ENCODE measurements around the gene OARD1. TPM values are rescaled to one million over a fixed set of nuclear protein-coding genes. Genes with fewer than 3 reads are reported as not detected.

Gene OARD1
- total and polyA plus RNA-seq, 2 donors (not counting 1 experiment from before 2014, with no cell fraction given): 9.6 to 52.5 TPM

DNA sequence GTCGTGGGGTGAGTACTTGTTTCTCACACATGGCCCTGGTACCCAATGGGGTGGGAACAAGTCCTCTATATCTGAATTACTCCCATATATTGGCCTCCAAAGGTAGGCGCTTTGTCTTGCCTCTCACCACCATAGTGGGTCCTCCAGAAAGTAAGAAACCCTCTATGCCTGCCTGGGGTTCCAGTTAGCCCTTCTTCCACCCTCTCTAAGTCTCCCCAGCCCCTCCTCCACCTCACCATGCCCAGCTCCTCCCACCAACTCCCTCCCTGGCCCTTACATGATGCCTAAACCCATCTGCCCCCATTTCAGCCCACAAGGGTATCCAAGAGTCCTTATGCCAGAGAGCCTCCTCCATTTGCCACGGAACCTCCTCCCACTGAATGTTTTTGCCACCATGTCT, 29.0 kb downstream of the OARD1 start:
- POLR2A ChIA-PET: no interaction called here
- no peak for DNase-seq
- no peak overlapping the region for H3K27ac Mint-ChIP-seq

DNA sequence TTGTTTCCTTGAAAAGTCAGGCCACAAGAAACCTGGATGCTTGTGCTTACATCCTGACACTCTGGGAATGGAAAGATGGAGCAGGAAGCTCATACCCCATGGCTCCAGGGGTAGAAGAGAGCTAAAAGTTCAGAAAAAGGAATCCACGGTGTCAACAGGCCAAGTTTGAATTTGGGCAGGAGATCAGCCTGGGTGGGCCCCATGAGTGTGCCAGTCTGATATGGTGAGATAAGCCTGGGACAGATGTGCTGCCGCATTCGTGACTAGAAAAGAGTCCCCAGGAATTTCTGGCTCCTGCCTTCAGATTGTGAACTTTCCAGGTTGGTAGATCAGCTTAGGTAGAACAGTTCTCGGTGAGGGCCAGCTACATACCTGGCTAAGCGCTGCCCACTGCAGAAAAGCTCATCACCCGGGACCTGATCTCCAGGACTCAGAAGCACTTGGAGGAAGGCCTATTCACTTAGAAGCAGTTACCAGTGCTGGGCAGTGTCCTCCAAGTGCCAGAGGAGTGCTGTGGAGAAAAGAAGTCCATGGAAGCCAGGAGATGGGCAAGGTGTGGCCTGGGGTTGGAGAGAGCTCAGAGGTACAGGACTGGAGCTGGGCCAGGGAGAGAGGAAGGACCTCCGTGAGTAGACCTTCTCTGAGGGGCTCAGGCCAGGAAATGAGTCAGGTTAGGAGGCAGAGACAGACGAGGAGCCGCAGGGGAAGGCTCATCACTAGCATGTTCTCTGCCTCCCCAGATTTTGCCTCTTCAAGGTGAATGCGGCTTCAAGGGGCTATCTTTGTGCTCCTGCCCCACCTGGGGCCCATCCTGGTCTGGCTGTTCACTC, 29.7 kb downstream of the OARD1 start, which contains the start of gene TSPO2:
TSPO2 (plus strand) TSS at position 242 of the 830 bp plus-strand sequence; CDS start at position 761, 519 bp downstream.
- H3K27ac ChIP-seq (ENCODE audit: low read length in 2 of 2): no peak within 1 kb of the TSS
- H4K20me1 ChIP-seq (ENCODE audit: control insufficient read depth, insufficient read depth, low read length, poor library complexity, severe bottlenecking): no peaks in the 10 kb centered on the region
- TF ChIP-seq, protein P1, sequence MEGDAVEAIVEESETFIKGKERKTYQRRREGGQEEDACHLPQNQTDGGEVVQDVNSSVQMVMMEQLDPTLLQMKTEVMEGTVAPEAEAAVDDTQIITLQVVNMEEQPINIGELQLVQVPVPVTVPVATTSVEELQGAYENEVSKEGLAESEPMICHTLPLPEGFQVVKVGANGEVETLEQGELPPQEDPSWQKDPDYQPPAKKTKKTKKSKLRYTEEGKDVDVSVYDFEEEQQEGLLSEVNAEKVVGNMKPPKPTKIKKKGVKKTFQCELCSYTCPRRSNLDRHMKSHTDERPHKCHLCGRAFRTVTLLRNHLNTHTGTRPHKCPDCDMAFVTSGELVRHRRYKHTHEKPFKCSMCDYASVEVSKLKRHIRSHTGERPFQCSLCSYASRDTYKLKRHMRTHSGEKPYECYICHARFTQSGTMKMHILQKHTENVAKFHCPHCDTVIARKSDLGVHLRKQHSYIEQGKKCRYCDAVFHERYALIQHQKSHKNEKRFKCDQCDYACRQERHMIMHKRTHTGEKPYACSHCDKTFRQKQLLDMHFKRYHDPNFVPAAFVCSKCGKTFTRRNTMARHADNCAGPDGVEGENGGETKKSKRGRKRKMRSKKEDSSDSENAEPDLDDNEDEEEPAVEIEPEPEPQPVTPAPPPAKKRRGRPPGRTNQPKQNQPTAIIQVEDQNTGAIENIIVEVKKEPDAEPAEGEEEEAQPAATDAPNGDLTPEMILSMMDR (IDR thresholded peaks at IDR 0.05): no peak
- TF ChIP-seq EZH2 (IDR thresholded peaks at IDR 0.05; ENCODE audit: borderline replicate concordance, insufficient read depth, low read depth, low read length, poor library complexity, severe bottlenecking): no peak
- H3K27ac Mint-ChIP-seq: no peak within 1 kb of the TSS
- H3K79me2 ChIP-seq (ENCODE audit: control insufficient read depth, insufficient read depth, low read length): no peaks in the 10 kb centered on the region
- no peak within 1 kb of the TSS for H3K4me2 ChIP-seq (replicated peaks; ENCODE audit: low read depth, low read length, poor library complexity, severe bottlenecking)
- H3K9ac ChIP-seq (ENCODE audit: low read length): no peak within 1 kb of the TSS
- peaks cover 0 to 2% of the 10 kb centered on the region in 2 experiments for H3K36me3 ChIP-seq (replicated peaks in 1 of 2; ENCODE audit: control extremely low read depth in 1 of 2, control insufficient read depth in 1 of 2, extremely low read depth in 1 of 2, insufficient read depth in 2 of 2, low read length in 1 of 2)
- H2AFZ ChIP-seq (ENCODE audit: insufficient read depth, low read depth, low read length, poor library complexity, severe bottlenecking): no peak within 1 kb of the TSS
- no peaks in the 10 kb centered on the region for H3K9me3 Mint-ChIP-seq (ENCODE audit: insufficient read depth)
- no peak within 1 kb of the TSS for H3K4me3 ChIP-seq (ENCODE audit: control extremely low read depth in 1 of 5, extremely low read depth in 1 of 5, insufficient read depth in 1 of 5, low read depth in 2 of 5, low read length in 4 of 5)
- DNase-seq (no peak), ATAC-seq (ENCODE audit: low read depth) (no peak)
- WGBS (ENCODE audit: insufficient coverage): 91% methylated on average over 10 of the region's 10 CpGs
- H3K27me3 Mint-ChIP-seq: no peaks in the 10 kb centered on the region
- no peak within 1 kb of the TSS for H3K4me3 Mint-ChIP-seq
- CTCF ChIA-PET: interaction anchor here (0.9 kb wide), 1 partner anchor 13 kb away, joined by 3 read pairs; no protein-coding TSS in a partner anchor
- no peaks in the 10 kb centered on the region for H3K4me1 ChIP-seq (ENCODE audit: control insufficient read depth in 2 of 2, insufficient read depth in 2 of 2, low read length in 2 of 2)
- H3K9me3 ChIP-seq (ENCODE audit: control extremely low read depth in 1 of 3, control insufficient read depth in 2 of 3, insufficient read depth in 1 of 3, low read length in 2 of 3): no peaks in the 10 kb centered on the region
- intact Hi-C loops (cut with micrococcal nuclease): no loop called here
- no peaks in the 10 kb centered on the region for H3K4me1 Mint-ChIP-seq
- no peaks in the 10 kb centered on the region for H3K27me3 ChIP-seq (replicated peaks in 1 of 4; ENCODE audit: control extremely low read depth in 1 of 4, control insufficient read depth in 3 of 4, insufficient read depth in 4 of 4, low read length in 3 of 4)
- POLR2A ChIA-PET: no interaction called here

More for the DNA sequence above, 29.0 kb downstream of the OARD1 start:
- WGBS (ENCODE audit: insufficient coverage): 92% methylated on average over 2 of the region's 3 CpGs
- intact Hi-C loops (cut with micrococcal nuclease): no loop called here
- H3K79me2 ChIP-seq (ENCODE audit: control insufficient read depth, insufficient read depth, low read length): no peaks in the 10 kb centered on the region
- Mint-ChIP-seq H3K4me3 (no peak overlapping the region), H3K9me3 (ENCODE audit: insufficient read depth) (no peaks in the 10 kb centered on the region), H3K4me1 (no peaks in the 10 kb centered on the region), H3K27me3 (no peaks in the 10 kb centered on the region)
- H3K9ac ChIP-seq (ENCODE audit: low read length): no peak overlapping the region
- H3K27me3 ChIP-seq (replicated peaks in 1 of 4; ENCODE audit: control extremely low read depth in 1 of 4, control insufficient read depth in 3 of 4, insufficient read depth in 4 of 4, low read length in 3 of 4): no peaks in the 10 kb centered on the region
- no peak overlapping the region for H3K4me3 ChIP-seq (ENCODE audit: control extremely low read depth in 1 of 5, extremely low read depth in 1 of 5, insufficient read depth in 1 of 5, low read depth in 2 of 5, low read length in 4 of 5)
- H3K4me2 ChIP-seq (replicated peaks; ENCODE audit: low read depth, low read length, poor library complexity, severe bottlenecking): no peak overlapping the region
- H3K9me3 ChIP-seq (ENCODE audit: control extremely low read depth in 1 of 3, control insufficient read depth in 2 of 3, insufficient read depth in 1 of 3, low read length in 2 of 3): no peaks in the 10 kb centered on the region
- H3K36me3 ChIP-seq (replicated peaks in 1 of 2; ENCODE audit: control extremely low read depth in 1 of 2, control insufficient read depth in 1 of 2, extremely low read depth in 1 of 2, insufficient read depth in 2 of 2, low read length in 1 of 2): peaks cover 0 to 4% of the 10 kb centered on the region in 2 experiments
- no peaks in the 10 kb centered on the region for H3K4me1 ChIP-seq (ENCODE audit: control insufficient read depth in 2 of 2, insufficient read depth in 2 of 2, low read length in 2 of 2)
- no peak overlapping the region for H3K27ac ChIP-seq (ENCODE audit: low read length in 2 of 2)
- ATAC-seq (ENCODE audit: low read depth): no peak
- no peak for TF ChIP-seq EZH2 (IDR thresholded peaks at IDR 0.05; ENCODE audit: borderline replicate concordance, insufficient read depth, low read depth, low read length, poor library complexity, severe bottlenecking)
- TF ChIP-seq, protein P1 (IDR thresholded peaks at IDR 0.05): no peak
- CTCF ChIA-PET: interaction anchor here (0.9 to 2.3 kb wide), 2 partner anchors 14 to 15 kb away, joined by 3 to 7 read pairs; no protein-coding TSS in a partner anchor
- H2AFZ ChIP-seq (ENCODE audit: insufficient read depth, low read depth, low read length, poor library complexity, severe bottlenecking): no peak overlapping the region
- H4K20me1 ChIP-seq (ENCODE audit: control insufficient read depth, insufficient read depth, low read length, poor library complexity, severe bottlenecking): no peaks in the 10 kb centered on the region

Measured in B cell (primary cell).